ENCODE measurements around the gene CAMTA2. TPM values are rescaled to one million over a fixed set of nuclear protein-coding genes. Genes with fewer than 3 reads are reported as not detected.
A peak's percentile ranks its signal among the peaks of the same experiment; 100 is the strongest.

CAMTA2 gene
- total RNA-seq, 1 experiment from 2014 or later, result 9.2 TPM

- no peaks in the 10 kb centered on the region for H3K27me3 Mint-ChIP-seq (ENCODE audit: low read depth)
- ChIA-PET POLR2A (no interaction called here), CTCF (interaction anchor here (0.5 to 3.3 kb wide), 10 partner anchors 10 to 128 kb away, joined by 3 to 39 read pairs (median 5); partner anchors contain the start of genes CAMTA2, CHRNE and SPAG7)
- DNase-seq (ENCODE audit: low spot score) (peak; percentile 50), ATAC-seq (peak; percentile 81)
- no peaks in the 10 kb centered on the region for H3K9me3 Mint-ChIP-seq
- no peak overlapping the region; the same call in 1 of the 2 replicates for H3K27ac Mint-ChIP-seq
- TF ChIP-seq GABPB1 (CRISPR knock-in tag; IDR thresholded peaks at IDR 0.05) (0 out of 2 replicates have a peak, but pooled peaks have one; percentile 16), ZNF281 (CRISPR knock-in tag; IDR thresholded peaks at IDR 0.05) (0 out of 2 replicates have a peak, but pooled peaks have one; percentile 53), TP53 (CRISPR knock-in tag; IDR thresholded peaks at IDR 0.05) (no peak)
- H3K36me3 Mint-ChIP-seq, result peaks cover 23% of the 10 kb centered on the region
- H3K4me1 Mint-ChIP-seq, result peaks cover 18% of the 10 kb centered on the region
- no peak overlapping the region for H3K4me3 Mint-ChIP-seq
Observed at GRCh38 chr17:4934173-4934979, 53.1 kb downstream of the CAMTA2 start.

GRCh38 chr17:4933646-4934045 lies 53.8 kb downstream of the CAMTA2 start:
- ATAC-seq (no peak), DNase-seq (ENCODE audit: low spot score) (no peak)
- peaks cover 13% of the 10 kb centered on the region for H3K4me1 Mint-ChIP-seq
- peaks cover 22% of the 10 kb centered on the region for H3K36me3 Mint-ChIP-seq
- no peak overlapping the region for H3K27ac Mint-ChIP-seq
- H3K9me3 Mint-ChIP-seq, result no peaks in the 10 kb centered on the region
- ChIA-PET CTCF (interaction anchor here (0.5 to 3.3 kb wide), 10 partner anchors 10 to 129 kb away, joined by 3 to 39 read pairs (median 5); partner anchors contain the start of genes CAMTA2, CHRNE and SPAG7), POLR2A (no interaction called here)
- TF ChIP-seq OVOL2 (CRISPR knock-in tag; IDR thresholded peaks at IDR 0.05; ENCODE audit: borderline replicate concordance) (no peak), ZSCAN18 (CRISPR knock-in tag; IDR thresholded peaks at IDR 0.05) (no peak), CTCF (IDR thresholded peaks at IDR 0.05) (no peak), ERG (CRISPR knock-in tag; IDR thresholded peaks at IDR 0.05) (no peak), ESRRA (CRISPR knock-in tag; IDR thresholded peaks at IDR 0.05; ENCODE audit: borderline replicate concordance) (no peak), E2F5 (CRISPR knock-in tag; IDR thresholded peaks at IDR 0.05) (no peak), CREM (CRISPR knock-in tag; IDR thresholded peaks at IDR 0.05) (no peak), NFATC4 (CRISPR knock-in tag; IDR thresholded peaks at IDR 0.05) (no peak), MAX (CRISPR knock-in tag; IDR thresholded peaks at IDR 0.05) (no peak), MXD4 (CRISPR knock-in tag; IDR thresholded peaks at IDR 0.05; ENCODE audit: borderline replicate concordance) (no peak)
- H3K27me3 Mint-ChIP-seq (ENCODE audit: low read depth), result no peaks in the 10 kb centered on the region
- no peak overlapping the region for H3K4me3 Mint-ChIP-seq
